NCI-H2029 (cell line): ENCODE measurements around the gene TLE3.
"Not testable (repeated sequence)": the region's sequence is repeated elsewhere in the genome, so short reads cannot be mapped to it uniquely, and the experiment has no call there.

Experiments
- DNase-seq: peaks from one replicate; lab custom pipeline; 2025; lab: John Stamatoyannopoulos, UW

Gene TLE3

DNA sequence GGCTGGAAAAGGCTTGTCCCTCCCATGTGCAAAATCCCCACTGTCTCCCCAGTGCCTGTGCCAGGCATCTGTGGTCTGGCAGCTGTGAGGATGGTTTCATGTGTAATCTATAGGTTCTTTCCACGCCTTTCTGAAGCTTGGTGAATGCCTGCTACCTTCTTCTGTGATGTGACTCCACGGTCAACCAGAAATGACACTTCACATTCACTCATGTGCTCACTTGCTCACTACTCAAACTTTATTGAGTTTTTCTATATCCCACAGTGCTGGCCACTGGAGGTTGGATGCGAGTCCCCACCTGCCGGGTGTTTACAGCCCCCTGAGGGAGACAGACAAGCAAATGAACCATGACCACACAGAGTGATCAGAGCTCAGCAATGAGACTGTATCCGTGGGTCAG lies 27.9 kb upstream of the TLE3 start:
- no peak for DNase-seq

DNA sequence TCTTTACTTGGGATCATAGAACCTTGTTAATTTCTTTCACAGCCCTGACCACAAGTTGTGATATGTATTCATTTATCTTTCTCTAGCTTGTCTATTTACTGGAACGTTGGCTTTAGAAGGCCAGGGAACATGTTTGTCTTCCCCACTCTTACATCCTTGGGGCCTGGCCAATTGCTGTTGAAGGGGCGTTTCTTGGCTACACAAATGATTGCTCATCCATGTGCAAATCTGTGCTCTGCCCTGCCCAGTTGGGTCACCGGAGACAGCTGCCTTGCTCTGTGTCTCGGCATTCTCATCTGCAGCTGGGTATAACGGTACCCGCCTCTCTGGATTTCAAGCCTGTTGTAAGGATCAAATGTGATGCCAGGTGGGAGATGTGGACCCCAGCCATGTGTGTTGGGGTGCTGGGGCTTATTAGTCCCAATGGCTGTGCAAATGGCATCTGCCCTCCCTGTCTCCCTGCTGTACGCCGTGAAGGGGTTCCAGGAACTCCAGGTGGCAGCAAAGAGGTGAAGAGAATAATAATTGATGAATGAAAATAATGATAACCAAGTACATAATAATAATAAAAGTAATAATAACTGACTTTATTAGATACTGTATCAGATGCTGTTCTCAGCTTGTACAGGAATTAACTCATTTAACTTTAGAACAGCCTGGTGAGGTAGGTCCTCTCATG lies 24.0 kb upstream of the TLE3 start:
- DNase-seq = peak; percentile 30

DNA sequence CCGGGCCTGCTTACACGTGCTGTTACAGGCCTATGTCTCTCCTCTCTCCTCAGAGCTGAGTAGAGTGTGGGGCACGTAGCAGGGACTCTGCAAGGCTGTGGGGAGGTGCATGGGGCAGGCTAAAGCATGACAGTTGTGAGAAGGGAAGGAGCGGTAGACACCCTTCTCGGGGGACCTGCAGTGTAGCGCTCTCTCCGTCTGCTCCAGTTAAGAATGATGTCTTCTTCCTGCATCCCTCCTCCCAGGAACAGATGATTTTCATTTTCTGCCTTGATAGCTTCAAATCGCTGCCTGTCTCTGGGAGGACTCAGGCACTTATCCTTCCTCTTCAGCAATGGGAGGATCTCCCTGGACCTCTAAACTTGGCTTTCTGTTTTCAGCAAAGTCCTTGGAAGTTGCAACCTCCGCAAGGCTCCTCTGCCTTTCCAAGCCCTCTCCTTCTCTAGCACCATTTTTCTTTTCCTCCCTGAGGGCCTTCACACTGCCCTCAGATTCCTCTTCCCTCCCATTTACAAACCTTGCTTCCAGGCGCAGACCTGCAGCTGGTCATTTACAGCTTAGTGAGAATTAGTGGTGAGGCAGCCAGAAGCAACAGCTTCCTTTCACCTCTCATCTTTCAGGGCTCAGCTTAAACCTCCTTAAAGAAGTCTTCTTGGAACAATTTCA lies 23.4 kb upstream of the TLE3 start:
- DNase-seq = no peak

DNA sequence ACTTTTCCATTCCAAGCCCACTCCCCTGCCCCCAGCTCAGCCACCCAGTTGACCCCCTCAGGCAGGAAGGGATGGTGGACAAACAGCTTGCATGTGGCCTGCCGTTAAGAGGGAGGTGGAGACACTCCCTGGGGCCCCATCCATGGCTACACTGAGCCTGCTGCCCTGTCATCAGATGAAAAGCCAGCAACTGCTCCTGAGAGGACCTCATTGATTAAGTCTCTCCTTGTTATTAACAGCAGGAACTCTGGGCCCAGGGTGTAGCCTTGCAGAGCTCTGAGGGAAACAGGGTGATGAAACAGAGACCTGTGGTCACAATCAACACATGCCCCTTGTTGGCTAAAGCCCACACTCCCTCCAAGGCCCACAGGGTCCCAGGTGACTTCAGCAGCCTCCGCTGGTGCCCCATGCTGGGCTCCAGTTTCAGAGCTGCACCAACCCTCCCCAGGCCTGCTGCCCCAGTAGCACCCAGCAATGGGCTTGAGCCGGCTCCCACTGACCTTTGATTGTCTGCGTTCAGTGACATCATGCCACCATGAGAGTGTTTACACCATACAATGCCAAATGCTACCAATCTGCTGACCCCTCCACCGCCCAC lies 22.3 kb upstream of the TLE3 start:
- DNase-seq = no peak

DNA sequence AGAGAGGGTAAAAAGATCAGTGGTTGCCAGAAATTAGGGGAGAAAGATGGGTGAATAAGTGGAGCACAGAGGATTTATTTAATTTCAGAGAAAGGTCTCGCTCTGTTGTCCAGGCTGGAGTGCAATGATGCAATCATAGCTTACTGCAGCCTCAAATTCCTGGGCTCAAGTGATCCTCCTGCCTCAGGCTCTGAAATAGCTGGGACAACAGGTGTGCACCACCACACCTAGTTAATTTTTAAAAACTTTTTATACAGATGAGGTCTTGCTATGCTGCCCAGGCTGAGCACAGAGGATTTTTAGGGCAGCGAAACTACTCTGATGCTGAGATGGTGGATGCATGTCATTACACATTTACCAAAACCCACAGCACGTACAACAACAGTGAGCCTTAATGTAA lies 20.9 kb upstream of the TLE3 start:
- no peak for DNase-seq

DNA sequence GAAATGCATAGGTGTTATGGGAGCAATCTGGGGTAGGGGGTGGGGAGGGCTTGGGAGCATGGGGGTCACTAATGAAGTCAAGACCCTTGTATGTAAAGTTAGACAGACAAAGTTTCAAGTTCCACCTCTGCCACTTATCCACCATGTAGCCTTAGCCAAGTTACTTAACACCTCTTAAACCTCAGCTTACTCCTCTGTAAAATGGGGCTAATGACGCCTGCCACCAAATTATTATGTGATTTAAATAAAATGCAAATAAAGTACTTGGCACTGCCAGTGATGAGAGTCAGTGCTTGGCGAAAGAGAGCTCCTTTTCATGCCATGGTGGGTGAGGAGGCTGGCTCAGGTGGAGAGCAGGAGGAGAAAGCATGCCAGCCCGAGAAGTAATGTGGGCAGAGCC lies 18.6 kb upstream of the TLE3 start:
- DNase-seq = no peak

DNA sequence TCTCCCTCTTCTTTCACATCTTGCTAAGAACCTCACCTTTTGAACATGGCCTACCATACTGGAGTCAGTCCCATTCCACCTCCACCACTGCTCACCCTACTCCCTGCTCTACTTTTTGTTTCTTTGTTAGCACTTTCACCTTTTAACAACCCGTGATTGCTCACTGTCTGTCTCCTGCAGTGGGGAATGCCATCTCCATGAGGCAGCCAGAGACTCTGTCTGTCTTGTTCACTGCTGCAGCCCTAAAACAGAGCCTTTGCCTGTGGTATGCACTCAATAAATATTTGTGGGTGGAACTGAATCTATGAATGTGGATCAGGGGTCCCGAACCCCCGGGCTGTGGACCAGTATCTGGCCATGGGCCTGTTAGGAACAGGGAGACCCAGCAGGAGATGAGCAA lies 16.5 kb upstream of the TLE3 start:
- no peak for DNase-seq

DNA sequence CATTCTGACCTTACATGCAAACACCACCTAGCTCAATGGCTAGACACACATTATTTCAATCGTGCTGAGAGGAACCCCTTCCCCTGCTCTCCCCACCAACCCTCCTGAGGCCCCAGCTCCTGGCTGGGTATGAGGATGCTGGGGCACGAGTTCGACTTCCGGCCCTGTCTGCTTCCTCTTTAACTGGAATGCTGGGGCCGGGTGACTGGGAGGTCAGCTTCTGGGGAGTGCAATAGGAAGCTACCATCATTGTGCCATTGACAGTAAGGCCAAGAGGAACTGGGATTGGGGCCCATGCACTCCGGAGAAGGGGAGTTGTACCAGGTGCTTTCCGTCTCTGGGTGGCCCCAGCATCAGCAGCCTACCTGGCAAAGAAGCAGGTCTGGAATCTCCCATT lies 15.6 kb upstream of the TLE3 start:
- DNase-seq = no peak

DNA sequence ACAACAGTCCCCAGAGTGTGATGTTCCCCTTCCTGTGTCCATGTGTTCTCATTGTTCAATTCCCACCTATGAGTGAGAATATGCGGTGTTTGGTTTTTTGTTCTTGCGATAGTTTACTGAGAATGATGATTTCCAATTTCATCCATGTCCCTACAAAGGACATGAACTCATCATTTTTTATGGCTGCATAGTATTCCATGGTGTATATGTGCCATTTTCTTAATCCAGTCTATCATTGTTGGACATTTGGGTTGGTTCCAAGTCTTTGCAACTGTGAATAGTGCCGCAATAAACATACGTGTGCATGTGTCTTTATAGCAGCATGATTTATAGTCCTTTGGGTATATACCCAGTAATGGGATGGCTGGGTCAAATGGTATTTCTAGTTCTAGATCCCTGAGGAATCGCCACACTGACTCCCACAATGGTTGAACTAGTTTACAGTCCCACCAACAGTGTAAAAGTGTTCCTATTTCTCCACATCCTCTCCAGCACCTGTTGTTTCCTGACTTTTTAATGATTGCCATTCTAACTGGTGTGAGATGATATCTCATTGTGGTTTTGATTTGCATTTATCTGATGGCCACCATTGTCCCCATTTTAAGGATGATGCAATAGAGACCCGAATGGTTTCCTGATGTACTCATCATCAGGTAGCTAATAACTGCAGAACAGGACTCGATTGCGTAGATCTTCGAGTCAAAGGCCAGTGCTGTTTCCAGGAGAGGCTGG lies 15.0 kb upstream of the TLE3 start:
- DNase-seq = not testable (repeated sequence)

DNA sequence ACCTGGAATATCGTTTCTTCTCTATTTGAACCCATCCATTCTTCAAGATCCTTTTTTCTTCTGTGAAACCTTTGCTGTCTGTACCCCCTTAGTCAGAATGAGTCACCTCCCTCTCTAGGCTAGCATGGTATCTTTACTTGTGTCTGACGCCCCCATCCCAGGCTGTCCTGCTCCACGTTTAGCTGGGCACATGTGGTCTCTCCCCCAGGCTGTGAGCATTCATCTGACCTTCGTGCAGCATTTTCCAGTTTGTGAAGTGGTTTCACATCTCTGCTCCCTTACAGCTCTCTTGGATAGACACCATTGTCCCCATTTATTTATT lies 14.3 kb upstream of the TLE3 start:
- DNase-seq = no peak

DNA sequence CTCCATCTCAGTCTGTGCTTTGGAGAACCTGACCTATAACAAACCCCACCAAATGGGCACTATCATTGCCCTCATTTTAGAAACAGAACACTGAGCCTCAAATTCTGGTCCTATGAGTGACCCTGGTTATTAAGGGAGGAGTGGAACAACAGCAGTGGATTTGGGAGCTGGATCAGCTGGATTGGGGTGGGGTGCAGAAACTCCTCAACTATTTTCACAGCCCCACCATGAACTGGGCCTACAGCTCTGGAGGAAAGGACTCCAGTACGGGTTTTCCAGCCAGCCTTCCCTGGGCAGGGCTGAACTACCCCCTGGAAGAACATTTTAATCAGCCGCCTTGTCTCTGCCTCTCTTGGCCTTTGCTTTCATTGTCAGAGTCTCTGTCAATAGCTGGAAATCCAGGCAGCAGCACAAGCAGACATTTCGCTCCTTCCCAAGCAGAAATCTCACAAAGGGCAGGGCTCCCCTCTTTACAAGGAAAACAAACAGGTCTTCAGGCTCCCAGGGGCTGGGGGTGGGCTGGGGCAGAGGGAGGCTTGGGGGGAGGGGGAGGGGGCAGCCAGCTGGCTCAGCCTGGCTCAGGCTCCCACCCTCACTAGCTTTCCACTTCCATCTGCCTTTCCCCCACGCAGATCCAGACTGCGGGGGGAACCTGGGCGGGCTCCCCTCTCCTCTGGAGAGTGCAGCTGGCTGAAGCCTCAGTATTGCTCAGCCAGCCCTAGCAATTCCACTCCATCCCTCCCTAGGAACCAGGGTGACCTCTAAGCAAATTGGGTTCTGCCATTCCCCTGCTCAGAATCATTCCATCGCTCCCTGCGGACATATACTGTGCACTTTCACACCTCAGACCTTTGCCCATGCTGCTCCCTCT lies 13.7 kb upstream of the TLE3 start:
- DNase-seq = peak; percentile 27

DNA sequence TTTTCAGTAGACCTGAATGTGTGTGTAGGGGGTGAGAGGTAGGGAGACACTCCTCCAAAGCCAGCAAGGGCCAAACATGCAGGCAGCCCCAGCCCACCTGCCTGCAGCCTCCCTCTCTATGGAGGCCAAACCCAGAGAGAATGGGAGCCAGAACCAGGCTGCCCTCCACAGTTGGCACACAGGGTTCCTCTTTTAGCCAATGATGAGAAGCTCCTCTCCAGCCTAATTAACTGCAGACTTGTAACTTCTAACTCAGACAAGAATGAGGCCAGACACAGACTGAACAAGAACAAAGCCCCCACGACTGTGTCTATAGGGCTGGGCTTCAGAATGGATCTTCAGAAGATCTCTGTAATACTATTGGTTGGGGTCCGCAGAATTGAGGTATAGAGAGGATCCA lies 12.3 kb upstream of the TLE3 start:
- no peak for DNase-seq

DNA sequence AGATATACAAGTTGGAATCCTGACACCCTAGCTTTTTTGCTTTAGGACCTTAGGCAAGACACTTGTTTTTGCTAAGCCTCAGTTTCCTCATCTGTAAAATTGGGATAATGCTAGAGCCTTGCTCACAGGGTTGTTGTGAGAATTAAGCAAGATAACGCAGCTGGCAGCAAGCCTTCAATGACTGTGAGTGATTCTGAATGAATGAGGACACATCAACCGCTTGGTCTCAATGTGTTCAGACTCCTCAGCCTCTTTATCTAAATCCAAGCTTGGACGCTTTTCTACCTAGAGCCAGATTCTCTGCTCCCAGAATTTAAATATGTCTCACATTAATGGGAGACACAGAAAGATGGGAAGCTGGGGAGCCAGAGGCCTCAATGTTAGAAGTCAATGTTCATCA lies 11.8 kb upstream of the TLE3 start:
- no peak for DNase-seq

DNA sequence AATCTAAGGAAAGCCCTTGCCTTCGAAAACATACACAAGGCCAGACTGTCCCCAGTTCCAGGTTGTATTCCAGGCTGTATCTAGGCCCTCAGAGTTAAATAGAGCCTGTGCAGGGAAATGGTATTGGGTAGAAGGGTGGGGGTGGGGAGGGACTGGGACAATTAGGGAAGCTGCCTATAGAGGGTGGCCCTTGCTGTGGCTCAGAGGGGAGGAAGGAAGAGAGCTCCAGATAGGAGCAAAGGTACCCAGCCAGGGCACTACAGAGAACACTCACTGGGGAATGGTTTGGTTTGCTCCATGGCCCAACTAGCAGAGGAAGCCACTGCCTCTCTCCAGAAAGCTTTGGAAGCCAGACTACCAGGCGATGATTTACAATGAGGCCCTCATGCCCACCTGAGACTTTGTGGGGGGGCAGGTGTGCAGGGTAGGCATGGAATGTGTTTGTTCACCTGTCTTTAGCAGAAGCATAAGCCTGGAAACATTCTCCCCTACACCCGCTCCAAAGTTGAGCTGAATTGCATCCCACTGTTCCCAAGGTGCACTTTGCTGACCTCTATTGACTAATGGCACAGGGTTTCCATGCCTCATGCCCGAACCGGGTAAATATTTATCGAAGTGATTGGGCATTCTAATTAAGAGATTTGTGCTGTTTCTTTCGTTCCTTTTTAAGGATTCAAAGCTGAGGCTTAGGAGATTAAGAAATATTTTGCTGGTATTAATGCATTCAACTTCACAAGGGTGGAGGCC lies 6.3 kb upstream of the TLE3 start:
- no peak for DNase-seq

DNA sequence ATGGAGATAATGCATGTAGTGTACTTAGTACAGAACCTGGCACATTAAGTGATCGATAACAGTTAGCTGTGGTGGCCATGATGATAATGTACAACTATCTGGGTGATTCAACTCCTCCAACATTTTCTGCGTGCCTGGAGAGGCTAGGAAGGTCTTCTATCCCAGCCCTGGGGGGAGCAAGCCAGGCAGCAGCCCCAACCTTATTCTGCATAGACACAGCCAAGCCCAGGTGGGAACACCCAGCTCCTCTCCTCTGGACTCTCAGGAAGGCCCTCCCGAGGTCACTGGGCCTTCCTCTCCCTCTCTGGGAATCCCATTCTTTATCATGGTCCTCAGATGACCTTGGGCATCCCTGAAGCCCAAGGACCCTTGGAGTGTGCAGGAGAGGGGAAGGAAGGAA lies 5.1 kb upstream of the TLE3 start:
- no peak for DNase-seq

DNA sequence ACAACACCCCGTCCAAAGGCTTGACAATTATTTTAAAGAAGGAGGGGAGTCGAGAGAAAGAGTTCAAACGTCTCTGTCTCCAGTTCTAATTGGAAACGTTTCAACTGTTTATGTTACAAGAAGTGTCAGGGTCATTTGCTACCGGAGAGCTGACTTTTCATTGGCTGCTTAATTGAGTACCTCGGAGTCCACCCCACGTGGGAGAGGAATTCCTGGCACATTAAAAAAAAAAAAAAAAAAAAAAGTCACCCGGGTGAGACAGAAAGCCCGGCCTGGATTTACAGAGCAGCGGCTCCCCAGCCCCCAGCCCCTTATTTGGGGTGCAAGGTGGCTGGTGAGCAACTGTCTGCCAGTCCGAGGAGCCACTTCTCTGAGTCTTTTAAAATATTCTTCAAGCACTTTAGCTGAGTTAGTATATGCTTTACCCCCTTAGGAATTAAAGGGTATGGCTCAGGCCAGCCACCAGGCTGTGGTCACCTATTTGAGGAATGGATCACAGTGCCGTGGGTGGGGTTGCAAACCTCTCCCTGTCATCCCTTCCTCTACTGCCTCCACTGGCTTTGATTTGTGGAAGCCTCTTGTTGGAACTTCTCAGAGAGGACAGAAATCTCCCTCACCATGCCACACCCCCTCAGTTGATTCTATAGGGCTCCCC lies 3.9 kb upstream of the TLE3 start:
- peak; percentile 79 for DNase-seq

DNA sequence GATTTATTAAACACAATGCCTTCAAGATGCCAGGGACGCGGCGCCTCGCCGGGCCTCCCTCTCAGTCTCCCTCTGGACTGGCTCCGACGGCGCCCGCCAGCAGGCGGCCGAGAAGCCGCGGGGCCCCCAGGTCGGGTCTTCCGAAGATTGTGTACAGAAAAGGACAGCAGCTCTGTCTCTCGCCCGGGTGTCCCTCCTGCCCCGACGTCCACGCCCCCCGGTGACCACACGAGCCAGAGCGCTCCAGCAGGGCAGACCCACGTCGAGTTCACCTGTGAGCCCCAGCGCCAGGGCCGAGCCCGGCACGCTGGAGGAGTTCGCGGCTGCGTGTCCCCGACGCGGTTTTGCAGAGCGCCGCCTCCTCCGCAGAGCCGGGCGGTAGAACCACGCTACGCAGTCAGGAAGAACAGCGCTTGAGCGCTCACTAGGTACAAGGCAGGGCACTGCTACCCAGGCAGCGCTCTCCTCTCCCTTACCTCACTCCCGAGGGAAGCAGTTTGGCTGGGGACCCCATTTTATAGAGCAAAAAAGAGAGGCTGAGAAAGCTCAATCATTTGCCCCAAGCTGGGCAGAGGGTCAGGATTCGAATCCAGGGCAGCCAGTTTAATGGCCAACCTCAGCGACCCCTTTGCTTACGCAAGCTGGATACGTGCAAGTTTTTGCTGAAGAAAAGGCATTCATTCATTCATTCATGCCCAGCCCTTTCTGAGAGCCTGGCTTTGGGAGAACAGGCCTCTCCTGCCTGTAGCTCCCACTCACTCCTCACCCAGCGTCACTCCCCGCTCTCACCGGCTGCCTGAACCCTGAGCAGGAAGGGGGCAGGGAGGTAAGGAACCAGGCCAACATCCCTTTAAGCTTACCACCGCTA lies 3.0 kb upstream of the TLE3 start:
- DNase-seq = peak; percentile 34

DNA sequence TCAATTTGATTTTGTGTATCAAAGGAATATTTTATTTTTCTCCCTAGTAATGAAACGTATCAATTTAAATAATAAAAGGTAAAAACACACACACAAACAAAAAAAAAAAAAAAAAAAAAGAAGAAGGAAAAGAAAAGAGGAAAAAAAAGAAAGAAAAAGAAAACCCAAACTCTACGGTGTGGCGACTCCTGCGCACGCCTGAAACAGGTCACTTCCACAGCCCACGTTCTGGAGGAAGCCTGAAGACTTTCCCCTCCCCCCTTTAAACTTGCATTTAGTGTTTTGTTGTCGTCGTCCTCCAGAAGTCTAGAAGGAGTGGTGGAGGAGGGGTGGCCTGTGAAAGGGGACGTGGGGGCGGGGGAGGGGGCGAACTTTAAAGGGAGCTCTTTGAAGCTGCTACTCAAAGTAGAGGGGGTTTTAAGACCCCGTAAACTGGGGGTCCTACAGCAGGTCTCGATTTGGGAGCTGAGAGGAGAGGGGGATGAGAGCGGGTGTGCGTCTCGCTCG lies 2.3 kb upstream of the TLE3 start:
- DNase-seq = no peak

DNA sequence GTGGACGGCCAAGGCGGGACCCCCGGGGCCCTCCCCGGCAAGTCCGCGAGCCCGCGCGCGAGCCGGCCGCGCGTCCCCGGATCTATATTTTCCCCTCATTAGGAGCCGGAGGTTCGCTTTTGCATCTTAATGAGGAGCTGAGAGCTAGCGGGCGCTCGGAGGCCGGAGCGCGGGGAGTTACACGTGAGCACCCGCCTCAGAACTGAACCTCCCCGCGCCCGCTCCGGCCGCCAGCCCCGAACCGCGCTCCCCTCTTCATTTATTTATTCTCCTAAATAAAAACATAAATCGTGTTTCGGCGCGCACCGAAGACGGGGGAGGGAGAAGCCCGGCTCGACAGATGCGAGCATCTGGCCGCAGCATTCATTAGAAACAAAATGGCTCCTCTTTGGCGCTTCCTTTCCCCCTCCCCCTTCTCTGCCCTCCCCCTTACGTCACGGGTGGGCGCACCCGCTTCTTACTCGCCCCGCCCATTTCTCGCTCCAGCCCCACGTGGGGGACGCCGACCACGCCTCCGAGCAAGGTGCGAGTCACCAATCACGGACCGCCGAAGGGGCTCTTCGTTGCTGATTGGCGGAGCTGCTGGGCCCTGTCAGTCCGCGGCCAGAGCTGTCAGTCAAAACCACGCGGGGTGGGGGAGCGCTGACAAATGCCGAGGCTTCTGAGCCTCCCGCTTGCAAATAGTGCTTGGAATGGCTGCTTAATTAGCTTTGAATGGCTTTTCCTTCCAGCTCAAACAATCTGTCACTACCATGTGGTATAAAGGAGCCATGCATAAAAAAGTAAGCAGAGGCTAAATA lies 1.6 kb upstream of the TLE3 start:
- DNase-seq = peak; percentile 92
